Dedifferentiated amniotic fluid mesenchymal stem cell (primary cell): ENCODE results near the gene NIT2.

Source experiments
- DNase-seq: peaks from one replicate; pipeline ENCODE4 v3.0.0-alpha.2; 2016; ENCODE audit errors: extremely low spot score

The NIT2 gene

GRCh38 chr3:100396967-100397366 lies 62.4 kb downstream of the NIT2 start:
- no peak for DNase-seq

GRCh38 chr3:100399341-100400071 lies 64.9 kb downstream of the NIT2 start:
- DNase-seq, result no peak

GRCh38 chr3:100400419-100400779 lies 65.8 kb downstream of the NIT2 start:
- no peak for DNase-seq

GRCh38 chr3:100400780-100401673 lies 66.5 kb downstream of the NIT2 start, which contains the start of the genes LNP1 and TOMM70:
Gene LNP1, plus strand, starts transcription at chr3:100401539. Its CDS starts 28,191 bp downstream, at chr3:100429730.
Gene TOMM70, minus strand, starts transcription at chr3:100401089. Its CDS starts 140 bp downstream, at chr3:100400949.
- DNase-seq, result peak; percentile 97

GRCh38 chr3:100401674-100402041 lies 67.1 kb downstream of the NIT2 start:
- peak; percentile 37 for DNase-seq

GRCh38 chr3:100402256-100402655 lies 67.7 kb downstream of the NIT2 start:
- DNase-seq, result peak; percentile 83

- DNase-seq, result no peak
Observed at GRCh38 chr3:100402891-100403290, 68.3 kb downstream of the NIT2 start.

GRCh38 chr3:100403362-100404249 lies 69.0 kb downstream of the NIT2 start:
- no peak for DNase-seq

- no peak for DNase-seq
Observed at GRCh38 chr3:100404250-100404548, 69.6 kb downstream of the NIT2 start.

GRCh38 chr3:100407164-100407563 lies 72.6 kb downstream of the NIT2 start:
- DNase-seq, result no peak

GRCh38 chr3:100407977-100408532 lies 73.5 kb downstream of the NIT2 start:
- DNase-seq, result no peak
